GM12892 (cell line): Measurements from ENCODE around the gene RAD23A. TPM values are rescaled to one million over a fixed set of nuclear protein-coding genes. Genes with fewer than 3 reads are reported as not detected.
"Not testable (repeated sequence)": the region's sequence is repeated elsewhere in the genome, so short reads cannot be mapped to it uniquely, and the experiment has no call there.

Source experiments
- DNase-seq: peaks from one replicate; pipeline ENCODE4 v3.0.0; 2011; ENCODE audit not compliant: insufficient read length
- FAIRE-seq: peaks from 2 replicates; lab custom pipeline; 2011; peaks lifted over from hg19 to GRCh38; lab: Jason Lieb, UNC
- POLR2A ChIP-seq: IDR thresholded peaks from 2 replicates; pipeline ENCODE4 v1.6.1; 2011; ENCODE audit warnings: low read depth, low read length, control low read depth
- POLR2AphosphoS5 ChIP-seq: IDR thresholded peaks from 2 replicates; pipeline ENCODE4 v1.6.1; 2011; ENCODE audit warnings: low read depth, low read length, control low read depth
- TAF1 ChIP-seq: IDR thresholded peaks from 2 replicates; pipeline ENCODE4 v1.6.1; 2011; ENCODE audit warnings: low read depth, mild to moderate bottlenecking, control low read depth, low read length, borderline replicate concordance
- polyA plus RNA-seq: library from polyadenylated mRNA; unstranded; fragments of >200 nt; gene quantifications from one replicate; pipeline ENCODE4 v1.2.1, GENCODE V29; 2012; ENCODE audit warnings: missing spikeins, inconsistent platforms; ENCODE audit not compliant: missing spikeins

RAD23A gene
- 80.1 TPM for polyA plus RNA-seq

DNA sequence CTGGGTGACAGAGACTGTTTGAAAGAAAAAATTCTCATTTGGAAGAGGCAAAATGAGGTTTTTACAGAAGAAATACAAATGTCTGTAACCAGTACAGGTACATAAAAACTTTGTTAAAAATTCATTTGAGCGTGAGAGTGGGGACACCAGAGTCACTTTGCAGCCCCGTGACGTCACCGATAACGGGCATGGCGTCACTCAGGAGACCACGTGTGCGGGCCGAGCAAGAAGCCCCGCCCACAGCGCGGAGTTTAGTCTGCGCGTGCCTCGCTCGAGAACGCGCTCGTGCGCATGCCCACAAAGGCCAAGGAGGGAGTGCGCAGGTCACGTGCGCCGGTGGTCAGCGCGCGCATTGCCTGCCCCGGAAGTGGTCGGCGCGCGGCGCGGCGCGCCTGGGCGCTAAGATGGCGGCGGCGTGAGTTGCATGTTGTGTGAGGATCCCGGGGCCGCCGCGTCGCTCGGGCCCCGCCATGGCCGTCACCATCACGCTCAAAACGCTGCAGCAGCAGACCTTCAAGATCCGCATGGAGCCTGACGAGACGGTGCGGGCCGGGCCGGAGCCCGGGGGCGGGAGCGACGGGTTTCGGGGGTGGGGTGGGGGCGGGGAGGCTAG is at the start of gene RAD23A:
RAD23A (plus strand) TSS at position 384 of the 613 bp plus-strand sequence; CDS start at position 471, 87 bp downstream.
- DNase-seq (peak; percentile 89), FAIRE-seq (peak; percentile 100)
- TF ChIP-seq POLR2AphosphoS5 (peak; percentile 99), TAF1 (peak; percentile 98), POLR2A (peak; percentile 97)

DNA sequence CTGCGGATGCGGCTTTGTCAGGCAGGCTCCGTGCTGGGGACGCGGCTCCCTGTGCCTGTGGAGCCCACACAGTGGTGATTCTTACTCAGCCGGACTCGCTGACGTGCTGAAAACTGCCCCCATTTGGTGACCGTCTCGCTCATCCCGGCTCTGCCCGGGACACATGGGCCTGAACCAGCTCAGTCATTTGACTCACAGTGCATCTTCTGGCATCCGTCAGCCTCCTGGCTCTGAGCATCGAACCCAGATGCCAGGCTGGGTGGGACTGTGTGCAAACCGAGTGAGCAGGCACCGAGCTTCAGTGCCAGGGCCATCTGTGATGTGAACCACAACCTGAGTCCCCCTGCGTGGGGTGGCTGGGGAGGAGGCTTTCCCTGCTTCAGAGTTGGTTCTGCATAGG is 49.2 kb upstream of the RAD23A start:
- no peak for FAIRE-seq
- DNase-seq: no peak

DNA sequence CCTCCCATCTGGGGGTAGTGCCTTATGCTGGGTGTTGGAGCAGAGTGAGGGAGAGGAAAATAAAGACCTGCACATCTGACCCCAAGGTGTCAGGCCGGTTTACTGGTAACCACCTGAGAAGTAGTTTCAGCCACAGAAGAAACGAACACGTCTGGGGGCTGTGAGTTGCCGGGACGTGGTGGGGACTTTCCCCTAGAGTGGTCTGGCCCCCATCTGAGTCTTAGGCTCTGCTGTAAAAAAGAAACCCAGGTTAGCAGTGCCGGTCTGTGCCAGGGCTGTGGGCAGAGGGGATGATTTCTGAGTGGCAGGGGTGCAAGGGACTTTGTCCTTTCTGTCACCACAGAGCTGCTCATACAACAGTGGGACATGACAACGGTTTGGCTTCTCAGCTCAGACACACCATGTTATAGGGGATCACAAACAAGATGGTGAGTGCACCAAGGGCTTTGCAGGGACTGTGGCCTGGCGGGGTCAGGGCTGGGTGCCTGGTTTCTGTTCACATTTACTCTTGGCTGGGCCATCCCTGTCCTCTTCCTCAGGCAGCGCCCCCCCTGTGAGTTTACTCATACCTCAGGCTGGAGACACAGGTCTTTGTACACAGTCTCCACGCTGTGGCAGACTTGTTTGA is 45.7 kb upstream of the RAD23A start:
- TF ChIP-seq TAF1 (no peak), POLR2AphosphoS5 (no peak), POLR2A (no peak)
- DNase-seq (peak; percentile 70), FAIRE-seq (peak; percentile 87)

More for the DNA sequence above, 49.2 kb upstream of the RAD23A start:
- TF ChIP-seq POLR2AphosphoS5 (no peak), TAF1 (no peak), POLR2A (no peak)

DNA sequence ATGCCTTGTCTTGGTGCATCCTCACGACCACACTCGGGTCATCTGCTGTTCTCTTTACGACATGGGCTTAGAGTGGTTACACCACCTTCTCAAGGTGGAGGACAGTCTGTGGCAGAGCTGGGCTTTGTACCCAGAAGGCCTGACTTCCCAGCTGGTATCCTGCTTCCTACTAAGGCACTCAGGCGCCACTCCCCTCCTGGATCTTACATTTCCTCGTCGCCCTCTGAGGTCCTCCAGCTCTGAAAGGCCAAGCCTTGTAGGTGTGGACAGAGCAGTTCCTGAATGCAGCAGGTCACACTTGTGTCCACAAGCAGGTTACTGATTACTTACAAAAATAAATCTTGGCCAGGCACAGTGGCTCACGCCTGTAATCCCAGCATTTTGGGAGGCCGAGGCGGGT is 38.5 kb upstream of the RAD23A start:
- FAIRE-seq (no peak), DNase-seq (no peak)
- TF ChIP-seq TAF1 (no peak), POLR2AphosphoS5 (no peak), POLR2A (no peak)

DNA sequence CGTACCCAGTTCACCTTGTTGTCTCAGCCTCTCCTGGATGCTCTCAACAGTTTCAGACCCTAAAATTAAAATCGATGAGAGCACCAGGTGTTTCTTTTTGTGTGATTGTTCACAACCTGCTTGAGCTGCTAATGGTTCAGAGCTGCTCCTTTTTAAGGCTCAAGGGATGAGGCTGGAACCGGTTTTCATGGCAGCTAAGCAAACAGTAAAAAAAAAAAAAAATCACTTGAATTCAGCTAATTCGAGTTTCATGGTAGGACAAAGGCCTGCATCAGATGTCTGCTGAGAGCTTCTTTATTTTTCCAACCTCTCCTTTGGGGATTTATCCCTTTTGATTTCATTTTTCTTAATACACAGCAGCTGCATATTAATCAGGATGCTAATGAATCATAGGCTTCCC is 33.1 kb upstream of the RAD23A start:
- FAIRE-seq (no peak), DNase-seq (no peak)
- TF ChIP-seq TAF1 (no peak), POLR2A (no peak), POLR2AphosphoS5 (no peak)

DNA sequence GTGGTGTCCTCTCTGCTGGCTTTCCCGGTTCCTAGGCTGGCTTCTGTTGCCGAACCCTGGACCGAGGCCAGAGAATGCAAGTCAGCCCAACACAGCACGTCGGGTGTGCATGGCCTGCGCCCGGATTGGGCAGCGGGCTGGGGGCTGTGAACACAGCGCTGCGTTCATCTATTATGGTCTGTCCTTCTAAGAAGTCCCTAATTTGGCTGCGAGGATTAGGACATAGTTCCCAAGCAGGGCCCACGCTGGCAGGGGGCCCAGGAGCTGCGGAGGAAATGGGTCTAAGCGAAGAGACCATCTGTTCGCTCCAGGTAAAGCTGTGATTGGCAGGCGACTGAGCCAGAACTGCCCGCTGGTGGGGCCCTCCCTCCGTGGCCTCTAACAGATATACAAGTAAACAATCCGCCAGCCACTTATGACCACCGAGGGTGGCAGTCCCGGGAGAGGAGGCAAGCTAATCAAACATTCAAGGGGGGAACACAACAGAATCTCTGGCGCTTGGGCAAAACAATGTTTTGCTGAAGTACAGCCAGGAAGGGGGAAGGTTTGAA is 32.6 kb upstream of the RAD23A start:
- FAIRE-seq (no peak), DNase-seq (no peak)
- TF ChIP-seq POLR2AphosphoS5 (no peak), POLR2A (no peak), TAF1 (no peak)

DNA sequence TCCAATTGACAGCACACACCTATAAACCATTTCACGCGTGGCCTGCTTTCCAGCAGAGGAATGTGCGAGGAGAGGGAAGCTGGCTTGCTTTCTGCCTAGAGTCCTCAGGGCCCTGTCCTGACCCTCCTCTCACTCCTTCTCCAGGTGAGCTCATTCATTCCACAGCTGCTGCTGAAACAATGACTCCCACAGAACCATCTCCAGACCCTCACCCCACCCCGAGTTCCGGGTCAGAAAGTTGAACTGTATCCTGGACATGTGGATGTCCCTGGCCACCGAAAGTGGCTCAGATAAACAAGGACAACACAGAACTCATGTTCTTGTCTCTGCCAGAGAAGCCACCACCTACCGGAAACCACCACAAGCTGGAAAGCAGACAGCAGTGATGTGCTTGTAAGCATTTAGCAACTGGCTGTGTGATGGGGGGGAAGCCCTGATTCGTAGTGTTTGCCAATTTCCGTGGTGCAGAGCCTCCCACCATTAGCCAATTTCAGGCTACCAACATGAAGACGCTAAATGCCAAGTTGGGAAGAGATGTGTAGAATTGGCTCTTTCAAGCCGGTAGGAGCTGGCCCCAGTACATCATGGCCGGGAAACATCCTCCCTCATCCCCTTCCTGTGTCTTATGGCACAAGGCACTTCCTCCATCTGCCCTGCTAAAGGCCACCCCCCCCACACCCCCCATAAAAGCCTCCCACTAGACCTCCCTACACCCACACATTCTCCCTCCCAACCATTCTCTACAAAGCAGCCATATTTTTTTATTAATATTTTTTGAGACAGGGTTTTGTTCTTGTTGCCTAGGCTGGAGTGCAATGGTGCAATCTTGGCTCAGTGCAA is 31.6 kb upstream of the RAD23A start:
- TF ChIP-seq TAF1: no peak
- peak; percentile 39; the same call in 1 of the 2 replicates for TF ChIP-seq POLR2A
- FAIRE-seq (peak; percentile 86), DNase-seq (no peak)

DNA sequence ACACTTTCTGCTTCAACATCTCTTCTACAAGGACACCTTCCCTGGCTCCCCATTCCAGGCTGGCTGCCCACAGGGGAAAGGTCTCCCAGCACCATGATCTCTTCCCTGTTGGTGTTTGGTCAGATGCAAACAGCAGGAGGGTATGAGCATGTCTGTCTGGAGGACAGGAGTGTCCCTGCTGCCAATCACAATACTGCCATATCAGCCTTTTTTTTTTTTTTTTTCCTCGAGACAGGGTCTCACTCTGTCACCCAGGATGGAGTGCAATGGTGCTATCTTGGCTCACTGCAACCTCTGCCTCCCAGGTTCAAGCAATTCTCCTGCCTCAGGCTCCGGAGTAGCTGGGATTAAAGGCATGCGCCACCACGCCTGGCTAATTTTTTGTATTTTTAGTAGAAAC is 29.8 kb upstream of the RAD23A start:
- not testable (repeated sequence) for DNase-seq, FAIRE-seq

DNA sequence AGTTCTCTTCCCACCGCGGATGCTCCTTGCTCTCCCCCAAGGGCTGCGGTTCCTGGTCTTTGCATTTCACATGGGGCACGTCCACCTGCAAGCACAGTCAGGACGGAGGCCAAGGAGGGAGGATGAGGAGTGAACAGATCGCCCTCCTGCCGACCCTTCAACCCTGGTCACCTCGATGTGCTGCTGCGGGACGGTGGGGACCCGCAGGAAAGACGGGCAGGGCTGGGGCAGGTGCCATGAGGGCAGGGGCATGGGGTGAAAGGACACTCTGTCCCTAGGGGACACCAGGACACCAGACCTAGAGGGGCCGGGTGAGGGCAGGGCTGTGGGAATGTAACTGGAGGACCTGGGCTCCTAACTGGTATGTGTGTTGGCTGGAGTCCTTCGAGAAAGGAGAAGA is 27.4 kb upstream of the RAD23A start:
- FAIRE-seq (no peak), DNase-seq (no peak)
- TF ChIP-seq TAF1 (no peak), POLR2AphosphoS5 (no peak), POLR2A (no peak)

DNA sequence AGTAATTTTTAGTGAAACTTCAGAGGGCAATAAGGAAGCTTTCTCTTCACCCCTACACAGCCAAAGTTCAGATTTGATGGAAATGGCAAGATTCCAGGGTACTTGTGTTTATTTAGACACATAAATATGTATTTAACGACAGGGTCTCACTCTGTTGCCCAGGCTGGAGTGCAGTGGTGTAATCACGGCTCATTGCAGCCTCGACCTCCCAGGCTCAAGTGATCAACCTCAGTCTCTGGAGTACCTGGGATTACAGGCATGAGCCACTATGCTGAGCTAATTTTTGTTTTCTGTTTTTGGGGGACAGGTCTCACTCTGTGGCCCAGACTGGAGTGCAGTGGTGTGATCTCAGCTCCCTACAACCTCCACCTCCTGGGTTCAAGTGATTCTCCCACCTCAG is 24.6 kb upstream of the RAD23A start:
- FAIRE-seq: no peak
- DNase-seq: no peak
- TF ChIP-seq POLR2AphosphoS5: no peak
- no peak for TF ChIP-seq TAF1
- TF ChIP-seq POLR2A: no peak

DNA sequence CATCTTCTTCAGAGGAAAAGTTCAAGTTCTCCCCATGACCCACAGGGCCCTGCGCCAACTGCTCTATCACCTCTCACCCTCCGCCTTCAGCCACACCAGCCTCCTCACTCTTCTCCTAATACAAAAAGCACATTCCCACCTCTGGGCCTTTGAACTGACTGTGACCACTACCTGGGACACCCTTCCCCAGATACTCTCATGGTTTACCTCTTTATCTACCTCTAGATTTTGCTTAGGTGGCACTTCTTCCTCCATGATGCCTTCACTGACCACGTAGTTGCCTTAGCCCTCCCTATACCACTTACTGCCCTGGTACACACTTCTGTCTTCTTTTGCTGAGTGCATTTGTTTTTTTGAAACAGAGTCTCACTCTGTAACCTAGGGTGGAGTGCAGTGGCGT is 22.7 kb upstream of the RAD23A start:
- TF ChIP-seq TAF1 (no peak), POLR2A (no peak)
- FAIRE-seq (no peak), DNase-seq (no peak)
